Stimulated activated CD4-positive, alpha-beta T cell treated with anti-CD3 and anti-CD28 coated beads, Interleukin-4, amount 100 ng/mL, for 1 hour (primary cell): Measurements from ENCODE around the gene LETM1.
"Not testable (repeated sequence)": the region's sequence is repeated elsewhere in the genome, so short reads cannot be mapped to it uniquely, and the experiment has no call there.

Source experiments
- DNase-seq: peaks from one replicate; pipeline ENCODE4 v3.0.0-alpha.2; 2020

Gene LETM1

GRCh38 chr4:1851160-1851559 lies 4.8 kb downstream of the LETM1 start:
- no peak for DNase-seq

- no peak for DNase-seq
These were observed 5.7 kb downstream of the LETM1 start for GRCh38 chr4:1850276-1850675.

GRCh38 chr4:1846580-1846979 lies 9.4 kb downstream of the LETM1 start:
- no peak for DNase-seq

GRCh38 chr4:1844618-1845017 lies 11.3 kb downstream of the LETM1 start:
- not testable (repeated sequence) for DNase-seq

GRCh38 chr4:1843852-1844251 lies 12.1 kb downstream of the LETM1 start:
- DNase-seq, result no peak

GRCh38 chr4:1842993-1843448 lies 12.9 kb downstream of the LETM1 start:
- no peak for DNase-seq

- no peak for DNase-seq
These were observed 13.5 kb downstream of the LETM1 start for GRCh38 chr4:1842339-1842895.

- no peak for DNase-seq
These were observed 14.1 kb downstream of the LETM1 start for GRCh38 chr4:1841887-1842210.

GRCh38 chr4:1841201-1841886 lies 14.6 kb downstream of the LETM1 start:
- no peak for DNase-seq

- no peak for DNase-seq
These were observed 16.7 kb downstream of the LETM1 start for GRCh38 chr4:1839282-1839681.

- no peak for DNase-seq
These were observed 18.9 kb downstream of the LETM1 start for GRCh38 chr4:1837069-1837468.

GRCh38 chr4:1836650-1837049 lies 19.3 kb downstream of the LETM1 start:
- no peak for DNase-seq

GRCh38 chr4:1835836-1836235 lies 20.1 kb downstream of the LETM1 start:
- DNase-seq, result not testable (repeated sequence)

GRCh38 chr4:1834047-1834775 lies 21.7 kb downstream of the LETM1 start:
- no peak for DNase-seq

GRCh38 chr4:1833307-1834046 lies 22.5 kb downstream of the LETM1 start:
- DNase-seq, result no peak

- DNase-seq, result no peak
These were observed 23.3 kb downstream of the LETM1 start for GRCh38 chr4:1832690-1833089.

- no peak for DNase-seq
These were observed 24.6 kb downstream of the LETM1 start for GRCh38 chr4:1831331-1831730.

- no peak for DNase-seq
These were observed 25.2 kb downstream of the LETM1 start for GRCh38 chr4:1830642-1831228.

- DNase-seq, result no peak
These were observed 25.7 kb downstream of the LETM1 start for GRCh38 chr4:1830234-1830633.

- no peak for DNase-seq
These were observed 29.2 kb downstream of the LETM1 start for GRCh38 chr4:1826531-1827350.

GRCh38 chr4:1825326-1825725 lies 30.6 kb downstream of the LETM1 start:
- DNase-seq, result no peak

- no peak for DNase-seq
These were observed 31.2 kb downstream of the LETM1 start for GRCh38 chr4:1824746-1825145.
